Activated B cell treated with CpG ODN at 0.5 μM for 24 hours (primary cell): ENCODE data around the gene KCND2. TPM values are rescaled to one million over a fixed set of nuclear protein-coding genes. Genes with fewer than 3 reads are reported as not detected.
A peak's percentile ranks its signal among the peaks of the same experiment; 100 is the strongest.

ENCODE experiments used
- ATAC-seq: fragments of 200-7000 bp; cut with Tn5 transposase; one replicate; pipeline ENCODE4 v1.10.0; 2021; ENCODE audit warnings: low read depth, mild to moderate bottlenecking, moderate library complexity
- CTCF ChIA-PET: fragments of 350-600 bp; sonication (Branson Sonifier 250); formaldehyde crosslinking; loops from one replicate; lab custom pipeline; 2021; ENCODE audit warnings: antibody characterized with exemption; lab: Charles Lee
- POLR2A ChIA-PET: fragments of 350-600 bp; sonication (Branson Sonifier 250); formaldehyde crosslinking; loops from one replicate; lab custom pipeline; 2021; ENCODE audit warnings: antibody characterized with exemption; lab: Charles Lee
- DNase-seq: peaks from one replicate; pipeline ENCODE4 v3.0.0; 2022
- H3K27ac Mint-ChIP-seq: one replicate; pipeline ENCODE4 v1.8.0; 2020; ENCODE audit warnings: mixed read lengths
- H3K27me3 Mint-ChIP-seq: one replicate; pipeline ENCODE4 v1.8.0; 2021; ENCODE audit warnings: mixed read lengths
- H3K36me3 Mint-ChIP-seq: one replicate; pipeline ENCODE4 v1.8.0; 2021; ENCODE audit warnings: low read depth, mixed read lengths
- H3K4me1 Mint-ChIP-seq: one replicate; pipeline ENCODE4 v1.8.0; 2021; ENCODE audit warnings: mixed read lengths
- H3K4me3 Mint-ChIP-seq: one replicate; pipeline ENCODE4 v1.8.0; 2020; ENCODE audit warnings: mild to moderate bottlenecking, mixed read lengths
- H3K9me3 Mint-ChIP-seq: one replicate; pipeline ENCODE4 v1.8.0; 2020; ENCODE audit warnings: mixed read lengths
- CTCF ChIP-seq: fragments of 200-600 bp; IDR thresholded peaks from one replicate; pipeline ENCODE4 v1.8.0; 2022; ENCODE audit warnings: antibody characterized with exemption, mild to moderate bottlenecking
- intact Hi-C: fragments of 100-400 bp; cut with micrococcal nuclease; formaldehyde crosslinking; loops from one replicate; pipeline ENCODE4 v1.15.1; 2024
- total RNA-seq: library from RNA; stranded (reverse); gene quantifications from 2 replicates; pipeline ENCODE4 v1.2.3, GENCODE V29; 2022

KCND2 gene
- total RNA-seq, 1 donor from 2014 or later: not detected

GRCh38 chr7:120272261-120272660, 714 bp upstream of the KCND2 start:
- H3K27ac Mint-ChIP-seq: no peak overlapping the region
- intact Hi-C loops: loop anchor here (5.0 kb wide), 1 partner anchor 1000 kb away; no protein-coding TSS in a partner anchor
- POLR2A ChIA-PET: no interaction called here
- H3K36me3 Mint-ChIP-seq: no peaks in the 10 kb centered on the region
- TF ChIP-seq CTCF: no peak
- no peaks in the 10 kb centered on the region for H3K9me3 Mint-ChIP-seq
- H3K27me3 Mint-ChIP-seq: peaks cover 30% of the 10 kb centered on the region
- DNase-seq (no peak), ATAC-seq (no peak)
- H3K4me3 Mint-ChIP-seq: no peak overlapping the region
- peaks cover 12% of the 10 kb centered on the region for H3K4me1 Mint-ChIP-seq
- CTCF ChIA-PET: no interaction called here

GRCh38 chr7:120273476-120273975, 551 bp downstream of the KCND2 start:
- no peak for DNase-seq
- no peak overlapping the region for H3K27ac Mint-ChIP-seq

GRCh38 chr7:120274482-120274881, 1.5 kb downstream of the KCND2 start:
- POLR2A ChIA-PET: no interaction called here
- intact Hi-C loops: loop anchor here (5.0 kb wide), 1 partner anchor 1002 kb away; no protein-coding TSS in a partner anchor
- no peaks in the 10 kb centered on the region for H3K9me3 Mint-ChIP-seq

More at GRCh38 chr7:120273476-120273975, 551 bp downstream of the KCND2 start:
- Mint-ChIP-seq H3K36me3 (no peaks in the 10 kb centered on the region), H3K4me3 (peak overlapping the region; percentile 52), H3K9me3 (no peaks in the 10 kb centered on the region), H3K27me3 (peaks cover 30% of the 10 kb centered on the region), H3K4me1 (peaks cover 12% of the 10 kb centered on the region)
- intact Hi-C loops: loop anchor here (5.0 kb wide), 1 partner anchor 1001 kb away; no protein-coding TSS in a partner anchor
- ChIA-PET CTCF (no interaction called here), POLR2A (no interaction called here)
- no peak for ATAC-seq
- TF ChIP-seq CTCF: no peak

GRCh38 chr7:120274899-120275298, 1.9 kb downstream of the KCND2 start:
- ChIA-PET POLR2A (no interaction called here), CTCF (no interaction called here)
- DNase-seq (no peak), ATAC-seq (no peak)
- intact Hi-C loops: loop anchor here (5.0 kb wide), 1 partner anchor 1003 kb away; no protein-coding TSS in a partner anchor
- H3K27me3 Mint-ChIP-seq: peaks cover 30% of the 10 kb centered on the region
- peaks cover 12% of the 10 kb centered on the region for H3K4me1 Mint-ChIP-seq
- H3K36me3 Mint-ChIP-seq: no peaks in the 10 kb centered on the region
- H3K27ac Mint-ChIP-seq: no peak overlapping the region
- TF ChIP-seq CTCF: no peak
- no peak overlapping the region for H3K4me3 Mint-ChIP-seq
- no peaks in the 10 kb centered on the region for H3K9me3 Mint-ChIP-seq

More at GRCh38 chr7:120274482-120274881, 1.5 kb downstream of the KCND2 start:
- no peak for ATAC-seq
- no peak for TF ChIP-seq CTCF
- H3K27me3 Mint-ChIP-seq: peaks cover 30% of the 10 kb centered on the region
- H3K4me3 Mint-ChIP-seq: no peak overlapping the region
- CTCF ChIA-PET: no interaction called here
- peaks cover 12% of the 10 kb centered on the region for H3K4me1 Mint-ChIP-seq
- H3K36me3 Mint-ChIP-seq: no peaks in the 10 kb centered on the region
- no peak overlapping the region for H3K27ac Mint-ChIP-seq
- DNase-seq: no peak

GRCh38 chr7:120276720-120277119, 3.7 kb downstream of the KCND2 start:
- TF ChIP-seq CTCF: no peak
- DNase-seq: no peak
- H3K4me3 Mint-ChIP-seq: no peak overlapping the region
- H3K27me3 Mint-ChIP-seq: peaks cover 23% of the 10 kb centered on the region
- intact Hi-C loops: no loop called here
- H3K9me3 Mint-ChIP-seq: no peaks in the 10 kb centered on the region
- POLR2A ChIA-PET: no interaction called here
- no peak for ATAC-seq
- H3K27ac Mint-ChIP-seq: no peak overlapping the region
- H3K4me1 Mint-ChIP-seq: peaks cover 12% of the 10 kb centered on the region
- CTCF ChIA-PET: no interaction called here
- no peaks in the 10 kb centered on the region for H3K36me3 Mint-ChIP-seq
